ENCODE results near the gene DDAH2.
A peak's percentile ranks its signal among the peaks of the same experiment; 100 is the strongest.
"Not testable (repeated sequence)": the region's sequence is repeated elsewhere in the genome, so short reads cannot be mapped to it uniquely, and the experiment has no call there.

Gene DDAH2

DNA sequence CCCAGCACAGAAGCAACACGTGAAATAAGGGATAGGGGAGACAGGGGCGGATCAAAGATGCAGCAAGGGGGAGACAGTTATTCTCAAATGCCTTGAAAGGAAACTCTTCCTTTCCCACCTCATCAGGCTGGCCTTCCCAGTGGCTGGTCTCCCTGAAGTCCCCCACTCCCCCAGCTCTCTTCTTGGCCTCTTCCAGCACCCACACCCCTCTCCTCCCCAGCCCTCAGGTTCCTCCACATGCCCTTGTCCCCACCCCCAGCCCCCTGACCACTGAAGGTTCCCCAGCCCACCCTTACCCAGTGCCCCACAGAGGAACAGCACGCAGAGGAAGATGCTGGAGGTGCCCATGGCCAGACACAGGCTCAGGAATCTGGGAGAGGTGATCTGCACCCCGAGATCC is 15.6 kb downstream of the DDAH2 start:
- DNase-seq (ENCODE audit: low read depth), result no peak

GRCh38 chr6:31712296-31712695 is 16.8 kb downstream of the DDAH2 start:
- DNase-seq (ENCODE audit: low read depth), result no peak

- DNase-seq (ENCODE audit: low read depth), result no peak
Observed at GRCh38 chr6:31711233-31711632, 17.9 kb downstream of the DDAH2 start.

- DNase-seq (ENCODE audit: low read depth), result no peak
Observed at GRCh38 chr6:31710523-31711219, 18.4 kb downstream of the DDAH2 start.

DNA sequence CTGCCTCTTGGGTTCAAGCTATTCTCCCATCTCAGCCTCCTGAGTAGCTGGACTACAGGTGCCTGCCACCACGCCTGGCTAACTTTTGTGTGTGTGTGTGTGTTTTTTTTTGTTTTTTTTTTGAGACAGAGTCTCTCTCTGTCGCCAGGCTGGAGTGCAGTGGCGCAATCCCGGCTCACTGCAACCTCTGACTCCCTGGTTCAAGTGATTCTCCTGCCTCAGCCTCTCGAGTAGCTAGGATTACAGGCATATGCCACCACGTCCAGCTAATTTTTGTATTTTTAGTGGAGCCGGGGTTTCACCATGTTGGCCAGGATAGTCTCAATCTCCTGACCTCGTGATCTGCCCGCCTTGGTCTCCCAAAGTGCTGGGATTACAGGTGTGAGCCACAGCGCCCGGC is 19.9 kb downstream of the DDAH2 start:
- not testable (repeated sequence) for DNase-seq (ENCODE audit: low read depth)

DNA sequence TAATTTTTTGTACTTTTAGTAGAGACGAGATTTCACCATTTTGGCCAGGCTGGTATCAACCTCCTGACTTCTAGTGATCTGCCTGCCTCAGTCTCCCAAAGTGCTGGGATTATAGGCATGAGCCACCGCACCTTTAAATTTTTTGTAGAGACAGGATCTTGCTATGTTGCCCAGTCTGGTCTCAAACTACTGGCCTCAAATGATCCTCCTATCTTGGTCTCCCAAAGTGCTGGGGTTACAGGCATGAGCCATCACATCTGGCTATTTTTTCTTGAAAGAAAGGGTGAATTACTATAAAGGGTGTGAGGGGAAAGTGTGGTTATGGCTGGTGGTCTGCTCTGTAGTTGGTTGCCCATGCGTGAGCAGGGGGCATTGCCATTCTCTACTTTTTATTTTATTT is 20.9 kb downstream of the DDAH2 start:
- DNase-seq (ENCODE audit: low read depth), result no peak

DNA sequence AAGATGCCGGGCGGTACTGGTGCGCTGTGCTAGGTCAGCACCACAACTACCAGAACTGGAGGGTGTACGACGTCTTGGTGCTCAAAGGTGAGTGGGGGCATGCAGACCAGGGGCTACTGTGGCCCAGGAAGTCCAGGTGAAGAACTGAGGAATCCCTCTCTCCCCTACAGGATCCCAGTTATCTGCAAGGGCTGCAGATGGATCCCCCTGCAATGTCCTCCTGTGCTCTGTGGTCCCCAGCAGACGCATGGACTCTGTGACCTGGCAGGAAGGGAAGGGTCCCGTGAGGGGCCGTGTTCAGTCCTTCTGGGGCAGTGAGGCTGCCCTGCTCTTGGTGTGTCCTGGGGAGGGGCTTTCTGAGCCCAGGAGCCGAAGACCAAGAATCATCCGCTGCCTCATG is 21.4 kb downstream of the DDAH2 start:
- DNase-seq (ENCODE audit: low read depth), result no peak

GRCh38 chr6:31706599-31706998 is 22.5 kb downstream of the DDAH2 start, which contains the start of gene LY6G6F:
TSS of gene LY6G6F (plus strand) at chr6:31706866. CDS start at chr6:31706907, 41 bp downstream.
- DNase-seq (ENCODE audit: low read depth), result no peak

GRCh38 chr6:31705931-31706330 is 23.2 kb downstream of the DDAH2 start:
- no peak for DNase-seq (ENCODE audit: low read depth)

DNA sequence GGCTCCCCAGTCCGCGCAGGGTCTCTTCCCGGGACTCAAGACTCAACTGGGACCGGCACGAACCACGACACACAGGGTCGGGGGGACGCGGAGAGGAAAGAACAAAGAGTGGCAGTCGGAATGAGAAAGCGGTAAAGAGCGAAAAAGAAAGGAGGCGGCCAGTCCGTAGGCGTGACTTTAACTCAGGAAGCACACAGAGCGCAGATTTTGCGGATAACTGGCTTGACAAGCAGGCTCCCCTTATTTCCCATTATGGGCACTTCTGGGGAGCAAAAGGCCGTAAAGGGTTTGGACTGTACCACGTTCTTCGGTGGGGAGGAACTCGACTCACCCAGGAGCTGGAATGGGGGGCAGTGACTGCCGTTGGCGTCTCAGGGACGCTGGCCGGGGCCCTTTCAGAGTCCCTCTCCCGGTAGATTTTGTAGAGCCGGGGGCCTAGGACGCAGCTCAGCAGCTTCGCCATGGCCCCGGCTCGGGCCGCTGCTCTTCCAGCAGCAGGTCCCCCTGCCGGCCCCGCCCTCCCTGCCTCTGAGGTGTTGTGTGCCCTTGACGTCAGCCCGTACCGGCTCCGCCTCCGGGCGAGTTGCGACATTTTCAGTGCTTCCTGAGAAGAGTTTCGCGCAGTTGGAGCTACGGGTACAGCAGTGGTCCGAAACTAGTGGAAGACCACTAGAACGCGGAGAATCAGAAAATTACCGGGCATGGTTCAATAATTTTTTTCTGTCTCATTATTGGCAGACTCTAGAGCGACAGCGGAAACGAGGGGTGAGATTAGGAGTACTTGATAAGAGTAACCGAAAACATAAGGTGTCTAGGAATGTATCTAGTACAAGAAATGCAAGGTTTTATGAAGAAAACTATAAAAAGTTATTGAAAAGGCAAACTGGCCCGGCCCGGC is 26.0 kb downstream of the DDAH2 start, which contains the start of gene ABHD16A:
Gene ABHD16A (minus strand): TSS at position 506 of the 898 bp plus-strand sequence. CDS start 43 bp downstream, at position 463.
- peak; percentile 98 for DNase-seq (ENCODE audit: low read depth)

DNA sequence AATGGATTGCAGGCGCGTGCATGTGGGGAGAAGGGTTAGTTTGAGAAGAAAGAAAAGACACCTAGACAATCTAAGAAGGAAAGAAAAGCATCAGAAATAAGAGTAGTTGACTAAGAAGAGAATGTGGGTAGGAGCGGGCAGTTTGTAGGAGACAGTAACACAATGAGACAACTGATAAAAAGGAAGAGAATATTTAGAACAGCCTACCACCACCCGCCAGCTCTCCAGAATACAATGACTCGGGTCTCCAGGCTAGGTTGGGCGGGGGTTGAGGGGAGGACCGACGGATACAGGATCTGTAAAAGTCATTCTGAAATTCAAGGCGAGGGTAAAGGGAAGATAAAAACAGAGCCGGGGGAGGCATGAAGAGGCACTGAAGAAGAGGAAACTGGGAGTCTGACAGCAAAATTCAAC is 26.7 kb downstream of the DDAH2 start:
- DNase-seq (ENCODE audit: low read depth), result no peak

- no peak for DNase-seq (ENCODE audit: low read depth)
Observed at GRCh38 chr6:31701666-31702404, 27.3 kb downstream of the DDAH2 start.

GRCh38 chr6:31700740-31701401 is 28.2 kb downstream of the DDAH2 start:
- no peak for DNase-seq (ENCODE audit: low read depth)

- no peak for DNase-seq (ENCODE audit: low read depth)
Observed at GRCh38 chr6:31697555-31697954, 31.5 kb downstream of the DDAH2 start.

DNA sequence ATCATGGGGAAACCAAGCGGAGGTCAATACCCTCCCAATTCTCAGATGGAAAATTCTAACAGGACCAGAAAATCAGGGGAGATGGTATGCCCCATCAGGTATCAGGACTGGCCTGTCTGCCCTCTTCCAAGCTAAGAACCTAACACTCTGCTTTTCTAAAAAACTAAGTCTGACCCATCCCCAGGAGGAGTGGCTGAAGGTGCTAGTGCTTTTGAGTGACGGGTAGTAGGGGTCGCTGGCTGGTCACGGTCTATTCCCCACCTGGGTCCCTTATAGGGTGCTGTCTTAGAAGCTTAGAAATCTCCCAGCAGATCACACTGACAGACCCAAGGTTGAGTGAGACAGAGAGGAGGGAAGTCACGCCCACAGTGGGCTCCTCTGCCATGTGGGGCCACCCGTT is 35.6 kb downstream of the DDAH2 start:
- no peak for DNase-seq (ENCODE audit: low read depth)

DNA sequence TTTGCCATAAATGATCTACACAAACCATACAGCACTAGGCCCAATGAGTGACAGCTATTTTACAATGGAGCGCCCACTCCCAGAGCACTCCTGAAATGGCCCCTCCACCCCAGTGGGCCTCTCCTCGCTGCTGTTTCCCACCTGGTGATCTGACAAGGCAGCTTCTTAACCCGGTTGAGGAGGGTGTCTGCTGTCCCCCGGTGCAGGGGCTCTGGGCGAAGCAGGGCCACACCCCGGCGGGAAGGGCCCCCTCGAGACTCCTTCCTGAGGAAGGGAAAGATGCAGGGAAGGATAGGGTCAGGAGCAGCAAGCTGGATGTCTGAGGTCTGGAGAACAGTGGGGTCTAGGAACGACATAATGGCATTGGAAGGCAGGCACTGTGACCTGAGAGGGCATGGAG is 36.2 kb downstream of the DDAH2 start:
- DNase-seq (ENCODE audit: low read depth), result no peak

- no peak for DNase-seq (ENCODE audit: low read depth)
Observed at GRCh38 chr6:31692353-31692752, 36.7 kb downstream of the DDAH2 start.

DNA sequence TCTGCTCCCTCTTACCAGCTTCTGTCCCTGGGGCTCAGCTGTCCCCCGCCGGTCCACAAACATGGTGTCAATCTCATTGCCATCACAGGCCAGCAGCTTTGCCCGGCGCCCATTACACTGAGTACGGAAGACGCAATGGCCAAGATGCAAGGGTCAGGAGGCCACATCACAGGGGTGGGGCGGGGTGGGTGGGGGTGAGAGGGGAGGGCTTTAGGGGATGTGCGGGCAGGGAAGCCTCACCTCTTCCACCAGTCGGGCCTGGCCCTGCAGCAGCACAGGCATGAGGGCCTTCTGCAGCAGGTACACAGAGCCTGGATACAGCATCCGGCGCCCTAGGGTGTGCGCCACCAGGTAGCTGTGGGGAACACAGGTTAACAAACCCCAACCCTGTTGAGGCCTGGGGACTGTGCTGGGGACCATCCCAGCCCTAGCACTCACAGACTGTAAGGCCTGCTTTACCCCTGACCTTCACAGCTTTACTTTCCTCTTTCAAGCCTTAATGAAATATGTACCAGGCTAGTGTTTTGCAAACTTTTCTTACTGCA is 37.5 kb downstream of the DDAH2 start:
- DNase-seq (ENCODE audit: low read depth), result no peak

DNA sequence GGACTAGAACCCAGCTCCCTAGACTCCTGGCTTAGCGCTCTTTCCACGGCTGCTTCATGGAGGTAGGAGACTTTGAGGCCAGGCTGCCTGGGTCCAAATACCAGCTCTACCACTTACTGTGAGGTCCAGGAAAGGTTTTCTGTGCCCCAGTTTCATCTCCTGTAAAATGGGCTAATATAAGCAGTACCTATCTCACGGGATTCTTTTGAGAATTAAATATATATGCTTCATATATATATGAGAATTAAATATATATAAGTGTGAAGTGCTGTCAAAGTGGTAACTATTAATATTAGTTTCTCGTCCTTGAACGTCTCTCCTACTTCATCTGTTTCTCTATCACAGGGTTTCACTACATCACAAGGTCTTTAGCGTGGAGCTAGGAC is 38.0 kb downstream of the DDAH2 start:
- no peak for DNase-seq (ENCODE audit: low read depth)

DNA sequence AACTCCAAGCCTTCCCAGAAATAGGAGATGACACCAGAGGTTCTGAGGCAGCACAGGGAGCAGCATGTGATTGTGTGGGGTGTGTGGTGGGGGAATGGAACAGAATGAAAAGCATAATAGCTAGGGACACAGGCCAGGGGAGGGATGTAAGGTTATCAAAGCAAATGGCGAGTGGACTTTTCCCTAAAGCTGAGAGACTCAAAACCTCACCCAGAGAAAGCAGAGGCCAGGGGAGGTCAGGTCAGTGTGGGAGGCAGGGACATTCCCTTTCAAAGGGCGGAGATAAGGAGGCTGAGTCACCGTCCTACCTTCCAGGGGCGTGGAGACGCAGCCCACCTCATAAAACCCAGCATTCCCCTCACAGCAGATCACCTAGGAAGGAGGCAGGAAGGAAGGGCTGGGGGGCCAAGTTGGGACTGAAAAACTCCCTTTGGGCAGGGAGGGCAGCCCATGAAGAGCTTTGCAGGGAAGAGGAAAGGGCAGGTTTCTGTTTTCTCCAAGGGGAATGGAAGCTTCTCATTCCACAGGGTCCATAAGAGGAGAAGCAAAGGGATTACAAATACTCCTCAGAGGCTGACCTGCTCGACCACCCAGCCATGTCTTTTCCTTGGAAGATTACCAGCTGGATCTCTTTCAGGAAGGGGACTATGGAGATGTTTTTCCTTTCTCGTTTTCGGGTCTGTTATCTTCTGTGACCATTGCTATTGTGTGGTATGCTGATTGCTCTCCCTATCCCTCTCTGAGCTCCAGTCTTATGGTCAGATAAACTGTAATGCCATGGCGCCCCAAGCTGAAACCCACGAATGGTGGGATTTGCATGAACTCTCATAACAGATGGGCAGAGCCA is 38.6 kb downstream of the DDAH2 start:
- DNase-seq (ENCODE audit: low read depth), result no peak
